Smooth muscle cell of the brain vasculature (primary cell): Measurements from ENCODE around the gene HOTAIR.

Experiments
- DNase-seq: peaks from one replicate; pipeline ENCODE4 v3.0.0-alpha.2; 2012; ENCODE audit warnings: low read depth, low spot score

Gene HOTAIR

DNA sequence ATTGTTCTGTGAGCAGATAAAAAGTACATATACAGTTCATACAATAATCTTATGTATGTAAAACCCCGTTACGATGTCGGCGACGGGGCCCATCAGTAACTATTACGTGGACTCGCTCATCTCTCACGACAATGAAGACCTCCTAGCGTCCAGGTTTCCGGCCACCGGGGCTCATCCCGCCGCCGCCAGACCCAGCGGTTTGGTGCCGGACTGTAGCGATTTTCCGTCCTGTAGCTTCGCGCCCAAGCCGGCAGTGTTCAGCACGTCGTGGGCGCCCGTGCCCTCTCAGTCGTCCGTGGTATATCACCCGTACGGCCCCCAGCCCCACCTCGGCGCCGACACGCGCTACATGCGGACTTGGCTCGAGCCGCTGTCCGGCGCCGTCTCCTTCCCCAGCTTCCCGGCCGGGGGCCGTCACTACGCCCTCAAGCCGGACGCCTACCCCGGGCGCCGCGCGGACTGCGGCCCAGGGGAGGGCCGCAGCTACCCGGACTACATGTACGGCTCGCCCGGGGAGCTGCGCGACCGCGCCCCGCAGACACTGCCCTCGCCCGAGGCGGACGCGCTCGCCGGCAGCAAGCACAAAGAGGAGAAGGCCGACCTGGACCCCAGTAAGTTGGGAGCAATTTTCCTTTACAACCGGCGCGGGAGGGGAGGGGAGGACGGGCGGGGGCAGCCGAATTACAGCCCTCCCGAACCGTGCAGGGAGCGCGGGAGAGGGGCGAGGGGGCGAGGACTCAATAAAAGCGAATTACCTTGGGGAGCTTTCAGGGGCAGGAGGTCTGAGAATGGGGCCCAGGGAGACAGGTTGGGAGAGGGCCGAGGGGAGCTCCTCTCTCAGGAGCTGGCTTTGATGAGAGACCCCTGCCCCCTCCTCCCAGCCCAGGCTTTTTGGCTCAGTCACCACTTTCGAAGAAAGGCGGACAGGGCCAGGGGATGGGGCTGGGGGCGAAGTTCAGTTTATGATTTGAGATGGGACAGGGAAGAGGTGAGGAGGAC, 25.7 kb upstream of the HOTAIR start, which contains the start of gene HOXC9:
HOXC9 (plus strand) TSS at position 46 of the 999 bp plus-strand sequence; CDS start at position 74, 28 bp downstream.
- no peak for DNase-seq

DNA sequence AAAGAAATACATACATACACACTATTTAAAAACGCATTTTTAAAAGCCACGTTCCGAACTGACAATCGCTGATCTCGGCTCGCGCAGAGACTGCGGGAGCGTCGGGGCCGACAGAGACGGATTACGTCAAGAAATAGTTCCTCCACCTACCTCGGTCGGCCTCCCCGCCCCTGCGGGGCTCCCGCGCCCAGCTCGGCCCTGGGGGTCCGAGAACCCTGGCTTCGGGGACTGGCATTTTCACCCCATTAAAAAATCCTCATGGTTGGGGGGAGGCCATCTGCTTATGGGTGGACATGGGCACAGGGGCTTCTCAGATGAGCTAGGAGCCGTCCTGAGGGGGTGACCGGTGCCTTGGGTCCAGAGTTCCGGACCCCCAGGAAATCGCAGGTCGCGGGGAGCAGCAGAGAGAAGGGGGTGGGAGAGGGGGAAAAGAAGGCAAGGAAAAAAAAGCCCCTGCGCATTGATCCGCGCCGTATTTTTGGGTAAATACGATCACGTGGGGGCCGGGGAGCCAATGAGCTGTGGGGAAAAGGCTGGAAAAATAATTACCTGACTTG, 24.9 kb upstream of the HOTAIR start:
- no peak for DNase-seq

DNA sequence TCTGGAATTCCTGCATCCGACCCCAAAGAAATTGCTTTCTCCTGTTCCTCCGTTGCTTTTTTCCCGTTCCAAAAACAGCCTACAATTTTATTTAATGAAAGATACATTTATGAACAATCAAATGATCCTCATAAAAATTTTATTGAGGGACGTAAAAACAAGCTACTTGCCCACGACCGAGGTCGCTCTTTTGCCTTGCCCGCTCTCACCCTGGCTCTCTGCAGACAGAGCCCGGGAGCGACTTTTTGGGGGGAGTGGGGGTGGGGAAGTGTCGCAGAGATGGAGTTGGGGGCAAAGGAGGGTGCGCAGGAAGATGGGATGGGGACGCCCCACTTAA, 24.1 kb upstream of the HOTAIR start:
- no peak for DNase-seq

GRCh38 chr12:53998110-53998899, 23.6 kb upstream of the HOTAIR start:
- DNase-seq: no peak

DNA sequence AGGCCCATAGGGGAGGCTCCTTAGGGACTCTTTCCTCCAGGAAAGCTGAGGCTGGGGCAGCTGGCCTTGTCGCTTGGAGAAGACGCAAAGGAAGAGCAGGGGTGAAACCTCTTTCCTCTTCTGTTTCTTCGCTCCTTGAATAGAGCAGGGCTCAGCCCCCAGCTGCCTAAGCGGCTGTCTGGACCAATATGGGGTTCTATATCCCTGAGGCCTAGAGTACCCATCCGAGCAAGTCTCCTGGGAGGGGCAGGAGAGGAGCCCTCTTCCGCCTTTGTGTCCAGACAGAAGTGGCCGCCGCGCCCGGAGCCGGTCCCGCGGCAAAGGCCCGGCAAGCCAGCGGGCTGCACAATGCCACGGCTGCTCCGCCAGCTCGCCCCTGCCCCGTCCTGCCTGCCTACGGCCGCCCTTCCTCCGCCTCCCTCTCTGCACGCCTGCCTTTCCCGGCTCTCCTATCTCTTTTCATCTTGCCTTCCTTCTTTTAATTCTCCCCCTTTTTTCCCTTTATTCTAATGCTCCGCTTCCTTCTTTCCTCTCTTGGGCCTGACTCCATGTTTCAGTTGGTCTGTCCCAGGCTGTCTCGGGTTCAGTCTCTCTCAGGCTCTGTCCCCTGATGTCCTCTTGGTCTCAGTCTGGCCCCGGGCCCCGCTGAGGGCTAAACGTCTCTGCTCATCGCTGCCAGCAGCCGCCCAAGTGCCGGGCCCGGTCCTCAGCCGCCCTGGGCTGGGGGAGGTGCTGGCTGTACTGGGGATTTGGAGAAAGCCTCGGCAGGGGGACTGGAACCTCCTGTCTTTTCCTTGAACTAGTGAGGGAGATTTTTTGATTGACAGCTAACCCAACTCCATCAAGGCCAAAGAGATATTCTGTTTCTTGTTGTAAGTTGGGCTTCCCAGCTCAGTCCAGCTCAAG, 22.7 kb upstream of the HOTAIR start:
- DNase-seq: no peak

DNA sequence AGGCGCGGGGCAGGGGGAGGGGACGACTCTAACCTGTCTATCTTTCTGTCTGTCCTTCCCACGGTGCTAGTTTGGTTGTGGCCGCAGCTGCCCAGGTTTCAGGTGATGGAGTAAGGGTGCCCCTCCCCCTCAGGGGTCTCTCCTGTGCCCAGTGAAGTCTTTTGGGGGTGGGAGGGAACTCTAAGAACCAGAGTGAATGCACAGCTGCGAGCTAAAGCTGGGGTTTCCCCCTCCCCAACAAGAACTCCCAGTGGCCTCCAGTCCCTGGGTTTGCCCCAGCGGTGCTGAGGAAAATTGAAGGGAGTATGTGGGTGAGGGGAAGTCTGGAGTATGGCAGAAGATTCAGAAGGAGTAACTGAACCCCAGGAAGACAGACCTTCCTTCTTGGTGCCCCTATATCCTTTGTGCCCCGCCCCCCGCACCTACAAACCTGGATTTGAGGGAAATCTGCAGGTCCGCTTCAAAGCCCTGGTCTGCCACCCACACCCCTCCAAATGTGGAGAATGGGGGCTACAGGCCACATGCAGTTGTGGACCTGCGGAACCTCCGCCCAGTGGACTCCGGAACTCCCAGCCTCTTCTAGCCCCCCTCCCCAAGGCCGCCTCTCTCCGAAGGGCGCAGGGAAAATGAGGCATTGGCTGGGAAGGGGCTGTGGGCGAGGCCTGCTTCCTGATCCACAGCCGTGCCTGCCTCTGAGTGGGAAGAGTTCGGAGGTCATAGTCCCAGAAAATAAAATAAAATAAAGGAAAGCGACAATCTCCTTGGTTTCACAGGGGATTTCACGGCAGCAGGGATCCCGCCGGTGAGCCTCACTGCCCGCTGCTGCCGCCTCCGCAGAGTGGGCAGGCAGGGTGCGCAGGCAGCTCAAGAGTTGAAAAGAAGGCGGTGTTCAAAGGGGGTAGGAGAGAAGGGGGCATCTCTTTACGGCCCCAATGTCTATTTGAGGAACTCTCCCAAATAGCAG, 21.8 kb upstream of the HOTAIR start:
- no peak for DNase-seq

DNA sequence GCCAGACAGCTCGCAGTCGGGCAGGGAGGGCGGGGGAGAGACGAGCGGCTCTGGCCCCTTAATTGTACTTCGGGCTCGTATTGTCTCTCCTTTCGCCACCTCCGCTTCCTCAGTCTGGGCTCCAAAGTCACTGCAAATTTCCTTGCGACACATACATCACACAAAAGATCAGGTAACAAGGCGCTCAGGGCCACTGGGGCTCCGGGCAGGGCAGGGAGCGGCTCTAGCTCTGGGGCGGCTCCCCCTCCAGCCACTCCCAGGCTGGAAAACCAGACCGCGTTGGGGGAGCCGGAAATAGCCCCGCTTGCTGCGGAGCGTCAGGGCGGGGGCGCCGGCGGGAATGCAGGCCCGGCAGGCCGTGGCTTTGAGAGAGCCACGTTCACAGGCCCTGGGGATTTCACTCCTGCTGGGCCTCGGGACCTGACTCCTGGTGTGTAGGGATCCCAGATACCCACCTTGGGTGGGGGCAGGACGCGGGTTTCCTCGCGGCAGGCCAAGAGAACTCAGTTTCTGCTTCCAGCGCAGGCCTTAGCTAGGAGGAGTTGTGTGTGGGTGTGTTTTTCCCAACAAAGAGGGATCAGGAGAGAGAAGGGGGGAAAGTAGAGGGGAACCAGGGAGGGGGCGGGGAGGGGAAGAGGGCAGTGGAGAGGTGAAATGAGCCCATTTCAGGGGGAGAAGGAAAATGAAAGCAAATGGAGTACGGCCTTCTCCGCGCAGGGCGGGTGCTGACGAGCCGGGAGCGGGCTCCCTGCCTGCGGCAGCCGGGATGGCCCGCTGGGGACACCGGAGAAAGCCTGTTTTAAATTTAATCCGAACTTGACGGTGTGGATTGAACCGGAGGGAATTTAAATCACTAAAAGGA, 20.9 kb upstream of the HOTAIR start:
- no peak for DNase-seq

DNA sequence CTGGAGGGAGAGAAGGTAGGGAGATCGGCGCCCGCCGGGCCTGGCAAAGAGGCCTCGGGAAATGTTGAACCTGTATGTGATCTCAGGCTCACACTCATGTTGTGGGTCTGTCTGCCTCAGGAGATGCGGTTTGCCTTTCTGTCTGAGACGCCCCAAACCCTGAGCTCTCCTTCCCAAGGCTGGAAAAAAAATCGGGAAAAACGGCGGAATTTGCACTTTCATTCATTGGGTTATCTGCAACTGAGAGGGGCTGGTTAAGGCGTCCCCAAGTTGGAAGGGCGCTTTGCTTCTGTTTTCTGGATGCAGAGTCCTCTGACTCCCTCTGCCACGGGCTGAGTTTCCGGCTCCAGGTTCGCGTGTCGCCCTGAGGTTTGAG, 20.2 kb upstream of the HOTAIR start:
- DNase-seq: no peak

- DNase-seq: no peak
These were observed 19.7 kb upstream of the HOTAIR start for GRCh38 chr12:53994264-53995001.

- DNase-seq: no peak
These were observed 19.2 kb upstream of the HOTAIR start for GRCh38 chr12:53994009-53994263.

DNA sequence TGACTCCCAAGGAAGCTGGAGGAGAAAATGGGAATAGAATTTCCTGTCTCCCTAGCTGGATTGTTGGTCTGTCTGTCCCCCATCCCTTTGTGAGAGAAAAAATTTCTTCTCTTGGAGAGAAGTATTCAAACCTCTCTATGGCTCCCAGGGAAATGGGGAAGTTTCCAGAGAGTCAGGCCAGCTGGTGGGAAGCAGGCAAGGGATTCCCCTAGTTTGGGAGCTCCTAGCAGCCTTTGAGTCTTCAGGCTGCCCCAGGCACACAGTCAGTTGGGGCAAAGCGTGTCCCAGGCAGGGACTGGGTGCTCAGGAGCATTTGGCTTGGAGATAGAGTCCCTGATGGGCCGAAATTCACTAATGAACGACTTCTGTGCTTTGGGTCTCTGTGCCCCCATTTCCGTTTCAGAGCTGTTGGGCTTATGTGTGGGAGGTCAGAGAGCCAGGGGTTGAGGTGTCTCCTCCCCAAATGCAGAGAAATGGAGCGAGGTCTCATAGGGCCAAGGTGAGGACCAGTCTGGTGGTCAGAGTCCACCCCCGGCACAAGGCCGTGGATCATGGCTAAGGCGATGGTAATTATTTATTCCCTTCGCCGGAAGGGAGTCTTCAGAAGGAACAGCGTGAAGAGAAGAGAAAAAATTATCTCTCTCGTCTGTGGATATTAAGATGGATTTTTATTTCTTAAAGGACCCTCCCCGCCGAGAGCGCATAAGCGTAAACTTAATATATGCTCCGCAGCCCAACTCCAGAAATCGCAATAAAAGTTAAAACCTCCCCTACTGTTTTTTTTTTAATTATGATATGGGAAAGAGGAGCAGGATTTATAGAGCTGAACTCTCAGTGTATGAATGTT, 18.6 kb upstream of the HOTAIR start:
- no peak for DNase-seq

DNA sequence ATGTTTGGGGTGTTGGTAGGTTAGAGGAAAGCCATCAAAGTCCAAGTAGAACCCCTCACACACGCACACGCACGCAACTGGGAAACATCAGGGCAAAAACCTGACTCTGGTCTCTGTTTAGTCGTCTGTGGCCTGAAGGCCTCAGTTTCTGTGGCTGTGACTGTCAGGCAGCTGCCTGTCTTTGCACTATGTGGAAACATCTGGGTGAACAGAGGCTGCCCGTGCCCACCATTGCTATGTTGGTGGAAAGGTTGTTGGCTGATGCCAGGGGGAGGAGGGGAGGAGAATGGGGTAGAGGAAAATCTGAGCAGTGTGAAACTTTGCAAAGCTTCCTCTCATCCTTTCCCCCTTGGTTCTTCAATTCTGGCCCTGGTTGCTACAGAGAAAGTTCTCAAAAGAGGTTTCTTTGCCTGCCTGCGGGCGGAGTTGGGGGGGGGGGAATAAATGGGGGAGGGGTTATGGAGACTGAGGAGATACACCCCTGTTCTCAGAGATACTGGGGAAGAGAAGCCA, 17.7 kb upstream of the HOTAIR start:
- DNase-seq: no peak

GRCh38 chr12:53991077-53991460, 16.3 kb upstream of the HOTAIR start:
- DNase-seq: no peak

GRCh38 chr12:53990311-53991076, 15.7 kb upstream of the HOTAIR start:
- DNase-seq: no peak

DNA sequence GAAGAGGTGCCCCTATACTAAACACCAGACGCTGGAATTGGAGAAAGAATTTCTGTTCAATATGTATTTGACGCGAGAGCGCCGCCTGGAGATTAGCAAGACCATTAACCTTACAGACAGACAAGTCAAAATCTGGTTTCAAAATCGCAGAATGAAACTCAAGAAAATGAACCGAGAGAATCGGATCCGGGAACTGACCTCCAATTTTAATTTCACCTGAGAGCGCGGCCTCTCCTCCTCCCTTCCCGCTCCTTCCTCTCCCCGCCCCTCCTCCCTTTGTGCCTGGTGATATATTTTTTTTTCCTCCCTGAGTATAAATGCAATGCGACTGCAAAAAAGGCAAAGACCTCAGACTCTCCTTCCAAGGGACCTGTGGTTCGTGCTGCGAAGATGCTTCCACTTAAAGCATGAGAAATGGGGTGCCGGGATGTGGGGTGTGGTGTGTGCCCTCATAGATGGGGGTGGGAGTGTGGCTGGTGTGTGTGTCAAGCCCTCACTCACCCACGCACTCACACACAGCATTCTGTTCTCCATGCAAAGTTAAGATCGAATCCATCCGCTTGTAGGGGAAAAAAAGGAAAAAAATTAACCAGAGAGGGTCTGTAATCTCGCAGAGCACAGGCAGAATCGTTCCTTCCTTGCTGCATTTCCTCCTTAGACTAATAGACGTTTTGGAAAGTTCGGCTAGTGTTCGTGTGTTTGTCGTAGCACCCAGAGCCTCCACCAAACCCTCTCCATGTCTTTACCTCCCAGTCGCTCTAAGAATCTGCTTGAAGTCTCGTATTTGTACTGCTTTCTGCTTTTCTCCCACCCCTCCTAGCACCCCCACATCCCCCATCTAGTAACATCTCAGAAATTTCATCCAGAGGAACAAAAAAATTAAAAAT, 14.7 kb upstream of the HOTAIR start:
- DNase-seq: no peak
